ENCODE results near the gene SLC40A1.

- TF ChIP-seq POLR2A (IDR thresholded peaks at IDR 0.05; ENCODE audit: low read depth, low read length) (no peak), TAF1 (IDR thresholded peaks at IDR 0.05; ENCODE audit: borderline replicate concordance, low read depth, low read length) (no peak), POLR2AphosphoS5 (IDR thresholded peaks at IDR 0.05; ENCODE audit: low read depth, low read length) (no peak)
These were observed 11.2 kb downstream of the SLC40A1 start for GRCh38 chr2:189569295-189569910.
